ENCODE data around the gene SORCS1. TPM values are rescaled to one million over a fixed set of nuclear protein-coding genes. Genes with fewer than 3 reads are reported as not detected.

SORCS1 gene
- total and polyA plus RNA-seq, 2 donors (not counting 1 experiment from before 2014, with no cell fraction given), result not detected

DNA sequence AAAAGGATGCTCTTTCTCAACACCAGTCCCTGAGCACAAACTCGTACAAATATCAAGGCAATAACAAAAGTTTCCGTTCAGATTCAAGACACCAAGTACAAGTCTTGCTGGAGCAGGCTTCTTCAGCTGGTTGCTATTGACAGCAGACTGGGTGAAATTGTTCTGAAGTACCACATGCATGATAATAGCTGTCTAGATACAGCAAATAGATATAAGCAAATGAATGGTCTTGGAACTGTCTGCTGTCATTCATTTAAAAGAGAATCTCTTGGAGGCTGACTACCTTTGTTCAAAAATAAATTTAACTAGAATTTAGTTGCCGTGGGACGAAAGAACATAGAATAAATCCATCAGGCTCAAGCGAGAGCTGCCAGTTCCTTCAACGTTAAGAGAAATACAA, 35.5 kb downstream of the SORCS1 start:
- Mint-ChIP-seq H3K27ac (no peak overlapping the region), H3K27me3 (no peaks in the 10 kb centered on the region), H3K4me3 (no peak overlapping the region), H3K4me1 (no peaks in the 10 kb centered on the region), H3K9me3 (ENCODE audit: insufficient read depth) (no peaks in the 10 kb centered on the region)
- POLR2A ChIA-PET, result no interaction called here
- Histone ChIP-seq H3K27me3 (replicated peaks in 1 of 4; ENCODE audit: control extremely low read depth in 1 of 4, control insufficient read depth in 3 of 4, insufficient read depth in 4 of 4, low read length in 3 of 4) (no peaks in the 10 kb centered on the region), H3K27ac (ENCODE audit: low read length in 2 of 2) (no peak overlapping the region), H4K20me1 (ENCODE audit: control insufficient read depth, insufficient read depth, low read length, poor library complexity, severe bottlenecking) (no peaks in the 10 kb centered on the region), H3K4me1 (ENCODE audit: control insufficient read depth in 2 of 2, insufficient read depth in 2 of 2, low read length in 2 of 2) (no peaks in the 10 kb centered on the region), H3K4me3 (ENCODE audit: control extremely low read depth in 1 of 5, extremely low read depth in 1 of 5, insufficient read depth in 1 of 5, low read depth in 2 of 5, low read length in 4 of 5) (no peak overlapping the region), H2AFZ (ENCODE audit: insufficient read depth, low read depth, low read length, poor library complexity, severe bottlenecking) (no peak overlapping the region), H3K4me2 (replicated peaks; ENCODE audit: low read depth, low read length, poor library complexity, severe bottlenecking) (no peak overlapping the region), H3K36me3 (replicated peaks in 1 of 2; ENCODE audit: control extremely low read depth in 1 of 2, control insufficient read depth in 1 of 2, extremely low read depth in 1 of 2, insufficient read depth in 2 of 2, low read length in 1 of 2) (no peaks in the 10 kb centered on the region), H3K9ac (ENCODE audit: low read length) (no peak overlapping the region), H3K79me2 (ENCODE audit: control insufficient read depth, insufficient read depth, low read length) (no peaks in the 10 kb centered on the region), H3K9me3 (ENCODE audit: control extremely low read depth in 1 of 3, control insufficient read depth in 2 of 3, insufficient read depth in 1 of 3, low read length in 2 of 3) (no peaks in the 10 kb centered on the region)
- ATAC-seq (ENCODE audit: low read depth), result no peak
- no peak for DNase-seq
- intact Hi-C loops (cut with micrococcal nuclease), result no loop called here
- TF ChIP-seq EZH2 (IDR thresholded peaks at IDR 0.05; ENCODE audit: borderline replicate concordance, insufficient read depth, low read depth, low read length, poor library complexity, severe bottlenecking), result no peak
- TF ChIP-seq, protein P1, sequence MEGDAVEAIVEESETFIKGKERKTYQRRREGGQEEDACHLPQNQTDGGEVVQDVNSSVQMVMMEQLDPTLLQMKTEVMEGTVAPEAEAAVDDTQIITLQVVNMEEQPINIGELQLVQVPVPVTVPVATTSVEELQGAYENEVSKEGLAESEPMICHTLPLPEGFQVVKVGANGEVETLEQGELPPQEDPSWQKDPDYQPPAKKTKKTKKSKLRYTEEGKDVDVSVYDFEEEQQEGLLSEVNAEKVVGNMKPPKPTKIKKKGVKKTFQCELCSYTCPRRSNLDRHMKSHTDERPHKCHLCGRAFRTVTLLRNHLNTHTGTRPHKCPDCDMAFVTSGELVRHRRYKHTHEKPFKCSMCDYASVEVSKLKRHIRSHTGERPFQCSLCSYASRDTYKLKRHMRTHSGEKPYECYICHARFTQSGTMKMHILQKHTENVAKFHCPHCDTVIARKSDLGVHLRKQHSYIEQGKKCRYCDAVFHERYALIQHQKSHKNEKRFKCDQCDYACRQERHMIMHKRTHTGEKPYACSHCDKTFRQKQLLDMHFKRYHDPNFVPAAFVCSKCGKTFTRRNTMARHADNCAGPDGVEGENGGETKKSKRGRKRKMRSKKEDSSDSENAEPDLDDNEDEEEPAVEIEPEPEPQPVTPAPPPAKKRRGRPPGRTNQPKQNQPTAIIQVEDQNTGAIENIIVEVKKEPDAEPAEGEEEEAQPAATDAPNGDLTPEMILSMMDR (IDR thresholded peaks at IDR 0.05), result no peak
- CTCF ChIA-PET, result no interaction called here
- WGBS (ENCODE audit: insufficient coverage), result 93% methylated on average over 2 of the region's 6 CpGs

DNA sequence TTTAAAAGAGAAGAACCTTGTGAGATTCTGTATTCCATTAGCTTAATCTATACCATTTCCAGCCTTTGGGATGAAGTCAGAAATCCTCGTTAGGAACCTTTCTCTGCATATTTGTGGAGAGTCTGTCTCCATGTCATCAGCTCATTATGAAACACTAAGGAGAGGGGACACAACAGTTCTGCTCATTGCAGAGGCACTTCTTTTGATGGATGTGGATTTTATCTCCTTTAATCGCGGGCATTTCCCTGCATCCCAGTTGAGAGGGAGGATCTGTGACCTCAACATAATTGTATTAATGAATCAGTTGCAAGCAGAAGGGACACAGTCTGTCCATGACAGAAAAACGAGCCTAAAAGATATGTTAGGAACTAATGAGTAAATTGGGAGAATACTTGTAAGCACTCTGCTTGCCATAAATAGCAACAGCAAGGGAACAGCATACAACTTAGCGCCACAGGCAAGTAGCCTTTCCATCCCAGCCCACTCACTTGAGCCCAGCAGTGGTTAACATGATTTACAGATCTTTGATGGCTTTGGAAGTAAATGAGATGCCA, 37.9 kb downstream of the SORCS1 start:
- DNase-seq (no peak), ATAC-seq (ENCODE audit: low read depth) (no peak)
- Histone ChIP-seq H3K9me3 (ENCODE audit: control extremely low read depth in 1 of 3, control insufficient read depth in 2 of 3, insufficient read depth in 1 of 3, low read length in 2 of 3) (no peaks in the 10 kb centered on the region), H3K9ac (ENCODE audit: low read length) (no peak overlapping the region), H3K36me3 (replicated peaks in 1 of 2; ENCODE audit: control extremely low read depth in 1 of 2, control insufficient read depth in 1 of 2, extremely low read depth in 1 of 2, insufficient read depth in 2 of 2, low read length in 1 of 2) (no peaks in the 10 kb centered on the region), H3K4me3 (ENCODE audit: control extremely low read depth in 1 of 5, extremely low read depth in 1 of 5, insufficient read depth in 1 of 5, low read depth in 2 of 5, low read length in 4 of 5) (no peak overlapping the region), H2AFZ (ENCODE audit: insufficient read depth, low read depth, low read length, poor library complexity, severe bottlenecking) (no peak overlapping the region), H3K4me1 (ENCODE audit: control insufficient read depth in 2 of 2, insufficient read depth in 2 of 2, low read length in 2 of 2) (no peaks in the 10 kb centered on the region), H3K79me2 (ENCODE audit: control insufficient read depth, insufficient read depth, low read length) (no peaks in the 10 kb centered on the region), H3K27ac (ENCODE audit: low read length in 2 of 2) (no peak overlapping the region), H4K20me1 (ENCODE audit: control insufficient read depth, insufficient read depth, low read length, poor library complexity, severe bottlenecking) (no peaks in the 10 kb centered on the region), H3K27me3 (replicated peaks in 1 of 4; ENCODE audit: control extremely low read depth in 1 of 4, control insufficient read depth in 3 of 4, insufficient read depth in 4 of 4, low read length in 3 of 4) (no peaks in the 10 kb centered on the region), H3K4me2 (replicated peaks; ENCODE audit: low read depth, low read length, poor library complexity, severe bottlenecking) (no peak overlapping the region)
- H3K9me3 Mint-ChIP-seq (ENCODE audit: insufficient read depth), result no peaks in the 10 kb centered on the region
- no peaks in the 10 kb centered on the region for H3K4me1 Mint-ChIP-seq
- 93% methylated on average over 2 of the region's 5 CpGs for WGBS (ENCODE audit: insufficient coverage)
- CTCF ChIA-PET, result no interaction called here
- H3K27ac Mint-ChIP-seq, result no peak overlapping the region
- intact Hi-C loops (cut with micrococcal nuclease), result no loop called here
- POLR2A ChIA-PET, result no interaction called here
- no peak for TF ChIP-seq EZH2 (IDR thresholded peaks at IDR 0.05; ENCODE audit: borderline replicate concordance, insufficient read depth, low read depth, low read length, poor library complexity, severe bottlenecking)
- TF ChIP-seq, protein P1 (IDR thresholded peaks at IDR 0.05), result no peak
- no peak overlapping the region for H3K4me3 Mint-ChIP-seq
- H3K27me3 Mint-ChIP-seq, result no peaks in the 10 kb centered on the region
